Activated gamma-delta T cell treated with anti-CD3 and anti-CD28 coated beads, Interleukin-2, amount 50 U/mL, for 16 hours (primary cell): ENCODE data around the gene SOD2.
"Not testable (repeated sequence)": the region's sequence is repeated elsewhere in the genome, so short reads cannot be mapped to it uniquely, and the experiment has no call there.

Source experiments
- DNase-seq: peaks from one replicate; pipeline ENCODE4 v3.0.0-alpha.2; 2020; ENCODE audit warnings: low read depth

SOD2 gene

DNA sequence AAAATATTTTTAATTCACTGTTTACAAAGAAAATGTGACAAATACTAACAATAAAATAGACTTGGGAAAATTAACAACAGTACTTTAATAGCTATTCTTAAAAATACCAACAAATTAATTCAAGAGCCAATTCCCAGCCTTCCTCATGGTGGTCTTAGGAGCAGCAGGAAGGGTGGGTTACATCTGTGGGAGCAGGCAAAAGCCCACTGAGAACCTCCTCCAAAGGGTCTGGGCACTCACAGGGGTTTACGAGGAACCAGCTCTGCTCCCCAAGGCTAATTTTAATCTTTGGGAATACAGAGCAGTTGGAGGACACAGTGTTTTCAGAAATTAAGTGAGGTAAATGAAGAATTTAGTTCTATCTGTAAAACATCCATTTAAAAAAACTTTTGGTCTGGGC is 10.2 kb downstream of the SOD2 start:
- no peak for DNase-seq

DNA sequence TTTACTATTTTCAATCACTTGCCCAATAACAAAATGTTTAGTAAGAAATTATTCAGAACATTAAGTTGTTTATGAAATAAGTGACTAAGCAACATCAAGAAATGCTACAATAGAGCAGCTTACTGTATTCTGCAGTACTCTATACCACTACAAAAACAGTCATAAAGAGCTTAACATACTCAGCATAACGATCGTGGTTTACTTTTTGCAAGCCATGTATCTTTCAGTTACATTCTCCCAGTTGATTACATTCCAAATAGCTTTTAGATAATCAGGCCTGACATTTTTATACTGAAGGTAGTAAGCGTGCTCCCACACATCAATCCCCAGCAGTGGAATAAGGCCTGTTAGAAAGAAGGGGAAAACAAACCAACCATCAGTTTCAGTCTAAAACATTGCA is 10.7 kb downstream of the SOD2 start:
- no peak for DNase-seq

DNA sequence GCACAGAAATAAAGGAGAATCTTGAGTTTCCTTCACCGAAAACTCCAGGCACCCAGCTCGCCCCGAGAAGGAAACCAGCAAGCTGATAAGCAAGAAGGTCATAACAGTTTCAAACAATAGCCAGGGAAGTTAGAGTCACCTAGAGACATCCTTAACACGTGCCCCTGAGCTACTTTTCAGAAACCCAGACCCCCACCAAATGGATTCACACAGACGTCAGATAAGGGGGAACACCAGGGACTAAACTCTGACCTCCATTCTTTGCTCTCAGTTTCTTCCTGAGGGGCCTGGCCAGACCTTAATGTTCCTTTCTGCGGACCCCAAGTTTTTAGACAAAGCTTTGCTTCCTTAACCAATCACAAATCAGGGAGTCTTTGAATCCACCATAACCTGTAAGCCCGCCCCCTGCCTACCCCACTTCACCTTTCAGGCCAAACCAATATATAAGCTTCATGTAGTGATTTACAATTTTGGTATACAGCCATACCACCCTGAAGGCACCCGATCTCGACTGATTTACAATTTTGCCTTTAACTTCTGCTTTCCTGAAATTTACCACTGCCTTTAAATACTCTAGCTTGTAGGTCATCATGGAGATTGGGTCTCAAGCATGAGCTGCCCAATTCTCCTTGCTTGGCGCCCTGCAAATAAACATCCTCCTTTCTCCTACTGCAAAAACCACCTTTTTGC is 11.7 kb downstream of the SOD2 start:
- no peak for DNase-seq

DNA sequence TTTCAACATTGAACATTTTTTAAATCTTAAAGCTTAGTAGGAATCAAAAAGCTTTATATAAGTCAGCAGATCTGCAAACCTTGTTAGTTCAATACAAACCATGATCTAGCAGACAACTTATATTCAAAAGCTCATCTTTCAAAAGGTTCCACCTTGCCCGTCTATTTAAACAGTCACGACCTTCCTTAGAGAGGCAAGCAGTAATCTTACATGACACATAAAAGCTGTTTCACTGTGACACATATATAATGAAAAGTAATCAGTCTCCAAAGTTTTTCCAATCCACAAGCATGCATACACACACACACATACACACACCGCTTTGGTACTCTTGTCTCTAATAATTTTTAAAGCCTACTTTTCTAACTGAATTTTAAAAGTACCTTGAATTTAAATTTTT is 12.9 kb downstream of the SOD2 start:
- DNase-seq = no peak

DNA sequence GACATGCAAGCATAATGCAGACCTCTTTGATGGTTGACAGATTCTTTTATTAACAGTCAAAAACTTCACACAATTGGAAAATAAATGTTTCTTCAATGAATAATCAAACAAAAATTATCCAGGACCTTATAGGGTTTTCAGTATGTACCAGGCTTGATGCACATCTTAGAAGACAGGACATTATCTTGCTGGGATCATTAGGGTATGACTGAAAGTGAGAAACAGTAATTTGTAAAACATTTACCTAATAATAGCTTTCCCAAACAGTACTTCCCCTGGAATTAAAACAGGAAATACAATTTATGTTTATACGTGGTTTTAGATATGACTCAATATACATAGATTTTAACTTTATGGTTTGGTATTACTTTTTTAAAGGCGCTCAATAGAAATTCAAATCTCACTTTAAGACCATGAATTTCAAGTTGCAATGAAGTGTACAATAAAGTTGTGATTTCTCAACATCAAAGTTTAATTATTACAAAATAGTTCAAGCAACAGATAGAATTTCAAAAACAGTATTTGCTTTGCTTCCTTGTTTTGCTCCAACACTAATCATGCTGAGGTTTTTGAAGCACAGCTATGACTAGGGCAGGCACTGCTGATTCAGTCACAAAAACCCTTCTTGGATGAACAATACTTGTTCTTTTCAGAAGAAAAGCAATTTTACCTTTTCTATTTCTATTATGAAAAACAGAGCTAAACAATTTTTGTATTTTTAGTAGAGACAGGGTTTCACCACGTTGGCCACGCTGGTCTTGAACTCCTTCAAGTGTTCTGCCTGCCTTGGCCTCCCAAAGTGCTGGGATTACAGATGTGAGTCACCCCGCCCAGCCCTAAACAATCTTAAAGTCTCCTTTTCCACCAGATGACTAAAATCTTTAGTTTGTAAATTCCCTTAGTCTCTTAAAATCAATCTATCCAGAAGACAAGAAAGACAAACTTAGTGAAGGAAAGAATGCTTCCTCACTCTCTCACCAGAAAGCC is 13.7 kb downstream of the SOD2 start:
- no peak for DNase-seq

DNA sequence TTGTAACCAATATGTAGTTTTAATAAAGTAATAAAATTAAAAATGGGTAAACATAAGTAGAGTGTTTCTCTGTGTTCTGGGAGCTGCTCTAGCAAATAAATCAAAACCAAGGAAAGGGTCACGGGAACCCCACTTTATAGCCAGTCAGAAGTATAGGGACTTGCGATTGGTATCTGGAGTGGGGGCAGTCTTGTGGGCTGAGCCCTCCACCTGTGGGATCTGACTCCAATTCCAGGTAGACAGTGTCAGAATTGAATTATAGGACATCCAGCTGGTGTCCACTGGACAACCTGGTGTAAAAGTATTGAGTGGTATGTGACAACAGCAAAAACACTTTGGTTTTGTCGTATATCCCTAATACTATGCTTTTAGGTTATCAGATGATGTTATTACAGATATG is 14.5 kb downstream of the SOD2 start:
- no peak for DNase-seq

DNA sequence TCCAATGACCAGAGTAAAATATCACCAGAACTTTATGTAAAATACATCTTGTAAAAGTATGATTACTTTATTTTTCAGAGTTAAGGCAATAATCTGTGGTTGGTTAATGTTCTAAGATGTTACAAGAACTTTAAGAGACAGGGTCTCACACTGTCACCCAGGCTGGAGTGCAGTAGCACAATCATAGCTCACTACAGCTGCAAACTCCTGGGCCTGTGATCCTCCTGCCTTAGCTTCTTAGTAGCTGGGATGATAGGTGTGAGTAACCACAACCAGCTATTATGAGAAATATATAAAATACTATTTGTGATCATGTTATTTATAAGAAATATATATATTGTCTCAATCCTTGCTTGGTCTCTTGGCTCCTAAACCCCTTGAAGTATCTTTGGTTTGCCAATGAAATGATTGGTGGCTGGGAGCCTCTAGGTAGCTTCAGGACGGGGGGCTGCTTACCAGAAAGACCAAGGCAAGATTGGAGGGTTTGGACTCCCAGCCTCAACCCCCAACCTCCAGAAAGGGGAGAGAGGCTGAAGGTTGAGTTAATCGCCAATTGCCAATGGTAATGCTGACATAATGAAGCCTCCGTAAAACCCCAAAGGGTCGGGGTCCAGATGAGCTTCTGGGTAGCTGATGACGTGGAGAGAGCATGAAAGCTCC is 15.4 kb downstream of the SOD2 start:
- DNase-seq = no peak

DNA sequence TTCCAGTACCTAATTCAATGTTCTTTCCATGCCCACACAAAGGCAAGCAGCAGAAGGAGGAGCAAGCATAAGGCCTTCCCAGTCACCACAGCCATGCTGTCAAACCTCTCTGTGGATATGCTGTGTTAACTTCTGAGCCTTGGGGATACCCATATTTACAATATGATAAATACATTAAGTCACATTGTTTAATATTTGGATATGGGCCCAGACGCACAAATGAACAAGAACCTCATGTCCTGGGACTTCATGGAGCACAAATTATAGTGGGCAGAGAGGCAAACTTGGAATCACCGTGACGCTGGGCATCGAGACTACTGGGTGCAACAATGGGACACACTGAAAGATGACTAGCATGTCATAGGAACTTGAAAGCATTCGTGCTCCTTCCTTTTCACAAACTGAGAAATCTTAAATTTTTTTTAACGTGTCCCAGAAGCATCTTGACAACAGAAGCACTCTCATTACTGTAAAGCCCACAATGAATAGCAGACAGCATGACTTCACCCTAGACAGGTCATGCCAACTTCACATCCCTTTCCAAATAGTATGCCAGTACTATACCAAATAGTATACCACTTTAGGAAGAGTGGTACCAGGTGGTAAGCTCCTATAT is 16.0 kb downstream of the SOD2 start:
- DNase-seq = no peak

DNA sequence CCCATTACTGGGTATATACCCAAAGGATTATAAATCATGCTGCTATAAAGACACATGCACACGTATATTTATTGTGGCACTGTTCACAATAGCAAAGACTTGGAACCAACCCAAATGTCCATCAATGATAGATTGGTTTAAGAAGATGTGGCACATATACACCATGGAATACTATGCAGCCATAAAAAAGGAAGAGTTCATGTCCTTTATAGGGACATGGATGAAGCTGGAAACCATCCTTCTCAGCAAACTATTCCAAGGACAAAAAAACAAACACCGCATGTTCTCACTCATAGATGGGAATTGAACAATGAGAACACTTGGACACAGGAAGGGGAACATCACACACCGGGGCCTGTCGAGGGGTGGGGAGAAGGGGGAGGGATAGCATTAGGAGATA is 16.8 kb downstream of the SOD2 start:
- DNase-seq = not testable (repeated sequence)

DNA sequence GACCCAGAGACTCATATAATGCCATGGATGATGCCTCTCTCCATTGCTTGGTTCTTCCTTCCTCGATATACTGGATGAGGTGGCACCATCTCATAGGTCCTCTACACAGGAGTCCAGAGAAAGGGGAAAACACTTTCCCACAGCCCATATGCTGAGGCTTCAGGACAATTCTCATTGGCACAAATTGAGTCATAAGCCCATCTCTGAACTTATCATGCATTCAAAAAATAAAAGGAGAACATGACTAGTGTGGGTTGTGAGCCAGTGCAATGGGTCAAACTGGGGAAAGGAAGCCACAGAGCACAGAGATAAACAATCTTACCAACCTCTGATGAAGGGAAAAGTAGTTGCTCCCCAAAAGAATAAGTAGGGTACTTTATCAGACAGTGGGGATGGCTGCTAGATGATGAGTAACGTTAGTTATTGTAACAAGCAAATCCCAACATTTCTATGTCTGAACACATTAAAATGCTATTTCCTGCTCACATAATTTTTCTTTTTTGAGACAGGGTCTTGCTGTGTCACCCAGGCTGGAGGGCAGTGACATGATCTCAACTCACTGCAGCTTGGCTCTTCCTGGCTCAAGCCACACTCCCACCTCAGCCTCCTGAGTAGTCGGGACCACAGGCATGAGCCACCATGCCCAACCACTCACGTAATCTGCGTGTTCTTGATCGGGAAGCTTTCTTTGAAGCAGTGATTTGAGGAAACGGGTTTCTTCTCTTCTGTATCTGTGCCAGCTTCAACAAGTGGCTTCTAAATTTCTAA is 27.0 kb downstream of the SOD2 start:
- no peak for DNase-seq

DNA sequence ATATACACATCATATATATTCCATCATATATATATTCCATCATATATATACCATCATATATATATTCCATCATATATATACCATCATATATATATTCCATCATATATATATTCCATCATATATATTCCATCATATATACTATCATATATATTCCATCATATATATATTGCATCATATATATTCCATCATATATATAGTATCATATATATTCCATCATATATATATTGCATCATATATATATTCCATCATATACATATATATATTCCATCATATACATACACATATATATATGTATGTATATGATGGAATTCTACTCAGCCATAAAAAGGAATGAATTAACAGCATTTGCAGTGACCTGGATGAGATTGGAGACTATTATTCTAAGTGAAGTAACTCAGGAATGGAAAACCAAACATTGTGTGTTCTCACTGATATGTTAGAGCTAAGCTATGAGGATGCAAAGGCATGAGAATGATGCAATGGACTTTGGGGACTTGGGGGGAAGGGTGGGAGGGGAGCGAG is 29.6 kb downstream of the SOD2 start:
- not testable (repeated sequence) for DNase-seq

DNA sequence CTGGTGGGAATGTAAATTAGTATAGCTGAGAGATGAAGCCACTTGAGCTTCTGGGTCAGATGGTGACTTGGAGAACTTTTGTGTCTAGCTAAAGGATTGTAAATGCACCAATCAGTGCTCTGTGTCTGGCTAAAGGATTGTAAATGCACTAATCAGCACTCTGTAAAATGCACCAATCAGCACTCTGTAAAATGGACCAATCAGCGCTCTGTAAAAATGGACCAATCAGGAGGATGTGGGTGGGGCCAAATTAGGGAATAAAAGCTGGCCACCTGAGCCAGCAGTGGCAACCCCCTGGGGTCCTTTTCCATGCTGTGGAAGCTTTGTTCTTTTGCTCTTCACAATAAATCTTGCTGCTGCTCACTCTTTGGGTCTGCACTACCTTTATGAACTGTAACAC is 31.1 kb downstream of the SOD2 start:
- DNase-seq = not testable (repeated sequence)

DNA sequence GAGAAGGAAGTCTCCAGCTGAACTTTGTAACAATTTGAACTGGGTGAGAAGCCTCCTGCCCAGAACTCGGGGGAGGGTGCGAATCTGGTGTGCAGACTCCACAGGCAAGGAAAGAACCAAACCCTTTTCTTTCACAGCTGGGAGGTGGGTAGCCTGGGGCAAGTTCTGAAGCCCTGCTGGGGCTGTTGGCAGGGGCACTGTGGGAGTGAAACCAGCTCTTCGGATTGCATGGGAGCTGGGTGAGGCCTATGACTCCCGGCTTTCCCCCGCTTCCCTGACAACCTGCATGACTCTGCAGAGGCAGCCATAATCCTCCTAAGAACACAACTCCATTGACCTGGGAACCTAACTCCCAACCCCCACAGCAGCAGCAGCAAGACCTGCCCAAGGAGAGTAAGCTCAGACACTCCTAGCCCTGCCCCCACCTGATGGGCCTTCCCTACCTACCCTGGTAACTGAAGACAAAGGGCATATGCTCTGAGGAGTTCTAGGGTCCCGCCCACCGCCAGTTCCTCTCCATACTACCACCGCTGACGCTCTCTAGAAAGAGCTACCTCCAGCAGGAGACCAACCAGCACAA is 37.5 kb downstream of the SOD2 start:
- no peak for DNase-seq

DNA sequence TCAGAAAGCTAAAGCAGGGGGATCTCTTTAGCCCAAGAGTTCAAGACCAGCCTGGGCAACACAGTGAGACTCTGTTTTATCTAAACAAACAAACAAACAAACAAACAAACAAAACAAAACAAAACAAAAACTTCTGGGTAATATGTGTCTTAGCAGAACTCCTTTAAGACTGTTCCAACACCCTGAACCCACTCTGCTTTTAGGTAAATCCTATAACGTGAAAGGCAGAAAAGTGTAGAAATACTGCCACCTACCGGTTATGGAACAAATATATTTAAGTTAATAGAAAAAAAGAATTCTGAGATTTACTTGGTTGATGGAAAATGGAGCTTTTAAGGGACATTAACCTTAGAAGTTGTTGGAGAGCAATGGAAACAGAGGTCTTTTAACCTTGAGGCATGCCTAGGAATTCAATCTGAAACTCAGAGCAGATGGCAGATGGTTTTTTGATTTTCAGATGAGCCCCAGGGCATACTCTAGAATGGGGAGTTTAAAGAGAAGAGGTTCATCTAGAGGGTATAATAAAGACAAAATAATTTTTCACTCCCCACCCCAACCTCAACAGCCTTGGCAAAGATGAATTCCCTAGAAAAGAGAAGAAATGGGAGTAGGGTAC is 38.5 kb downstream of the SOD2 start:
- no peak for DNase-seq

DNA sequence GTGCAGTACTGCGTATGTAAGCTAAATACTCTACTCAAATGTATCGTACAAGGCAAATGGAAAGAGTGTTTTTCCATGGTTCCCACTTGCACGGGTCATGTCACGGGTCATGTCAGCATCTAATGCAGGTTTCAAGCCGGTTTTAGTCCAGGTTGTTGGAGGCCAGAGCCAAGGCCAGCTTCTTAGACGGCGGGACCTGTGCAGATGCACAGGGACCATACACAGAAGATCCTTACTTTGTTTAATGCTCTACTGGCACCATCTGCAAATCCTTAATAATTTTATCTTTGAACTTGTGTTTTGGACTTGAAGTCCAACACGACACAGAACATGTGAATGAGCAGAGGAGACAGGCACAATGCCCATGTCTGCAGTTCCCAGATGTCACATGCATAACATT is 42.7 kb downstream of the SOD2 start:
- DNase-seq = no peak

DNA sequence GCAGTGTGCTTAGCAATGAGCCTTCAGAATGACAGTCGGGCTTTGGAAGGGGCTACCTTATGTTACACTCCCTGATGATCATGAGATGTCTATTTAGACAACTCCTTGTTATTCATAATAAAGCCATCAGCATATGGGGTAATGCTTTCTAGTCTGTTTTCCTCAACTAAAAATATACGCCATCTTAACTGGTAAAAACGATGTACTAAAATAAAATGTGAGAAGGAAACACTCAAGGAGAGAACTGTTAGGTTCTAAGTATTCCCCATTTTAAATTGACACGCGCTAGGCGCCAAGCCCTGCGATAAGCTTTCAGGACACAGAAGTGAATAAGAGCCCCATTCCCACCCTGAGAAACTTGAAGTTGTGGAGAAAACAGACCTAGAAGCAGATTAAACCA is 43.6 kb downstream of the SOD2 start:
- DNase-seq = no peak

DNA sequence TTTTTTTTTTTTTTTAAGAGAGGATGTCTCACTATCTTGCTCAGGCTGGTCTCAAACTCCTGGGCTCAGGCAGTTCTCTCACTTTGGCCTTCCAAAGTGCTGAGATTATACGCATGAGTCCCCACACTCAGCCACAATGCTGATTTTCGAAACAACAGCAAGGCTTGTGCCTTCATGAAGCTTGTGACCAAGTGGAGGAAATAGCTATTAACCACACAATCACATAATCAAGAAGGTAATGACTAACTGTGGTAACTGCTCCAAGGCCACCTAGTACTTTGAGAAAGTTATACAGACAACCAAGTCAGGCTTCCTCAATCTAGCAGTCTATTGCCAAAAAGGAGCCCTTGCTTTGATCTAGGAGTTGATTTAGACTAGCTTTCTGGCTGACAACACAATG is 46.3 kb downstream of the SOD2 start:
- DNase-seq = no peak

DNA sequence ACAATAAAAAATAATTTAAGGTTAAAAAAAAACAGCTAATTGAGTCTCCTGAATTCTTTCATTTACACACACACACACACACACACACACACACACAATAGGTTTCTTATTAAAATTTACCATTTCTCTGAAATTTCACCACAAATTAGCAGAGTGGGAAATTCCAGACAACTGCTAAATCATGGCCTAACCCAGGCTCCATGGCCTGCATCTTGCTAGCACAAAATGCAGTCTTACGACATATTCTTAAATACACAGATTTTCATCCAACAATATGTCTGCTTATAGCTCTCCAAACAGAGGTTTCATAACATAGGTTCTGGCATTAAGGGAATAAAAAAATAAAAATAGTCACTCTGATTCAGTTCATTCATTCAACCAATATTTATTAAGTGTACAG is 46.9 kb downstream of the SOD2 start:
- DNase-seq = no peak

DNA sequence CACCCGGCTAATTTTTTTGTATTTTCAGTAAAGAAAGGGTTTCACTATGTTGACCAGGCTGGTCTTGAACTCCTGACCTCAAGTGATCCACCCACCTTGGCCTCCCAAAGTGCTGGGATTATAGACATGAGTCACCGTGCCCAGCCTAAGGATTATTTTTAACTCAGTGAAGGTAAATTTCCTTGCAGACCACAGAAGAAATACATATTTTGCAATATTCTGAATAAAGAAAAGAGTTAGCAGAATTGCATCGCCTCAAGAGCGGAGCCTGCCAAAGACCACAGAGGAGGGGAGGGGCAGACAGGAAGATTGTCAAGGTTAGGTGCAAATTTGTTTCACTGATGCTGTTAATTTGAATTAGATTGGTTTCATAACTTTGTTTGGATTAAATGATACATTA is 47.4 kb downstream of the SOD2 start:
- no peak for DNase-seq
